SU-DHL-6 (cell line): ENCODE measurements around the gene MYO10.

Experiments
- H2AFZ ChIP-seq: fragments of 200-600 bp; sonication (generic); 2 replicates; pipeline ENCODE4 v1.6.1; 2014; ENCODE audit warnings: low read depth, mild to moderate bottlenecking, moderate library complexity, mixed read lengths, antibody characterized with exemption, low read length; ENCODE audit not compliant: severe bottlenecking
- H3F3A ChIP-seq: fragments of 200-600 bp; shearing (Covaris generic); 2 replicates; pipeline ENCODE4 v1.6.0; 2016; ENCODE audit warnings: antibody characterized with exemption, mild to moderate bottlenecking; ENCODE audit not compliant: insufficient read depth
- H3K27ac ChIP-seq: fragments of 200-600 bp; sonication (generic); 2 replicates; pipeline ENCODE4 v1.5.1; 2016; ENCODE audit warnings: low read depth, mild to moderate bottlenecking, low read length, moderate library complexity, mixed read lengths
- H3K27me3 ChIP-seq: fragments of 200-600 bp; sonication (generic), shearing (Covaris generic); 2 replicates; pipeline ENCODE4 v1.6.0; 2014; ENCODE audit warnings: mild to moderate bottlenecking, low read length
- H3K36me3 ChIP-seq: fragments of 200-600 bp; sonication (generic); 2 replicates; pipeline ENCODE4 v1.6.1; 2014; ENCODE audit warnings: mild to moderate bottlenecking, low read length, mixed read lengths
- H3K4me2 ChIP-seq: fragments of 300-600, 200-600 bp; shearing (Covaris generic), sonication (generic); 2 replicates; pipeline ENCODE4 v1.6.0; 2014; ENCODE audit warnings: low read length, low read depth, mild to moderate bottlenecking; ENCODE audit not compliant: poor library complexity, severe bottlenecking
- H3K4me3 ChIP-seq: fragments of 200-600 bp; sonication (generic); 2 replicates; pipeline ENCODE4 v1.5.1; 2014; ENCODE audit warnings: antibody characterized with exemption, low read length, mild to moderate bottlenecking, mixed read lengths; ENCODE audit not compliant: insufficient read depth, poor library complexity, severe bottlenecking
- H3K79me2 ChIP-seq: fragments of 200-600 bp; sonication (generic); 2 replicates; pipeline ENCODE4 v1.6.1; 2014; ENCODE audit warnings: mild to moderate bottlenecking, low read length, moderate library complexity; ENCODE audit not compliant: insufficient read depth
- H3K9ac ChIP-seq: fragments of 200-600 bp; sonication (generic); 2 replicates; pipeline ENCODE4 v1.7.0; 2014; ENCODE audit warnings: mild to moderate bottlenecking, low read length
- H3K9me2 ChIP-seq: fragments of 200-600 bp; sonication (generic); replicated peaks from 2 replicates; pipeline ENCODE4 v1.6.1; 2014; ENCODE audit warnings: low read length; ENCODE audit not compliant: insufficient read depth
- H3K9me3 ChIP-seq: fragments of 200-600 bp; sonication (generic); 2 replicates; pipeline ENCODE4 v1.6.1; 2014; ENCODE audit warnings: low read length, mixed read lengths; ENCODE audit not compliant: insufficient read depth
- H4K20me1 ChIP-seq: fragments of 200-600 bp; sonication (generic); 2 replicates; pipeline ENCODE4 v1.6.1; 2014; ENCODE audit warnings: low read depth, mild to moderate bottlenecking, antibody characterized with exemption, low read length, moderate library complexity, mixed read lengths
- CTCF ChIP-seq: fragments of 200-600 bp; sonication (generic); IDR thresholded peaks from one replicate; pipeline ENCODE4 v1.5.1; 2017; ENCODE audit warnings: antibody characterized with exemption, mild to moderate bottlenecking, low read length, moderate library complexity; ENCODE audit not compliant: insufficient read depth, poor library complexity, severe bottlenecking
- EZH2phosphoT487 ChIP-seq: fragments of 200-600 bp; sonication (generic), shearing (Covaris generic); conservative IDR thresholded peaks from 2 replicates; pipeline ENCODE4 v1.6.1; 2018; ENCODE audit warnings: mild to moderate bottlenecking, antibody characterized with exemption, low read length, moderate library complexity, mixed read lengths

Gene MYO10

DNA sequence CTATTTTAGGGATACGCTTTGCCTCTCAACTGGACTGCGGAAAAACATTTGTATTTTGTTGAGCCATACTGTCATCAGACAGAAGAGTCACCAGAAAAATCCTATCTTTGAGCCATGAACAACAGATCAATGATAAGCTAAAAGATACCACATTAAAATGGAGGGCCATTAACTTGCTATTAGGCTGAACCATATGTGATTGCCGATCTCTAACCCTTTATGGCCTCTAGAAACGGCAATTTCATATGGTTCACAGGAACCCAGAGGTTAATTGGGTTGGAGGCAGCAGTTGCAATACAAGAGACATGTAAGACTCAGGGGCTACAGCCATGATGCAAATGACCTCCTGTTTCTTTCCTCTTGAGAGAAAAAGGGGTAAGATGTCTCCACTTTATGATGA, 69.8 kb downstream of the MYO10 start:
- H3K4me2 ChIP-seq = no peak overlapping the region
- no peaks in the 10 kb centered on the region for H3K79me2 ChIP-seq
- H3K9me3 ChIP-seq = no peaks in the 10 kb centered on the region
- H3K27ac ChIP-seq = no peak overlapping the region
- TF ChIP-seq CTCF = no peak
- TF ChIP-seq EZH2phosphoT487 = no peak
- no peaks in the 10 kb centered on the region for H3K27me3 ChIP-seq
- no peak overlapping the region for H3K4me3 ChIP-seq
- H3K9me2 ChIP-seq = no peaks in the 10 kb centered on the region
- H3K9ac ChIP-seq = no peak overlapping the region
- no peak overlapping the region for H2AFZ ChIP-seq
- no peaks in the 10 kb centered on the region for H4K20me1 ChIP-seq
- no peaks in the 10 kb centered on the region for H3F3A ChIP-seq
- H3K36me3 ChIP-seq = no peaks in the 10 kb centered on the region

DNA sequence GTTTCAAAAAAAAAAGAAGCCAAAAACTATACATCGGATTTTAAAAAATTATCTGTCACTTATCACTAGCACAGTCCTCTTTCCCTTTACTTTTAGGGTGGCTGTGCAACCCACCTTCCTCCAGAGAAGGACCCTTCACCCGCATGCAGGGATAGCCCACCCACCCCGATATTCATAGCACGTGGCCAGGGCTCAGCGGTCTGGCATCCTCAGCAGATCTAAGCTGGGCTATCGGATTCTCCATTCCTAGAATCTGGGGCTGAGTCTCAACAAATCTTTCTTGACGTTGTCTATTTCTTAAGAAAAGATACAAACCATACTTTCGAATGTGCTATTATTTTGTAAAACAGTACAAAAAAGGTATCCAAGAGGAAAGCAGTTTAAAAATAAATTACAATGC, 70.9 kb downstream of the MYO10 start:
- H3K9me3 ChIP-seq = no peaks in the 10 kb centered on the region
- H3F3A ChIP-seq = no peaks in the 10 kb centered on the region
- no peaks in the 10 kb centered on the region for H3K27me3 ChIP-seq
- TF ChIP-seq EZH2phosphoT487 = no peak
- H4K20me1 ChIP-seq = no peaks in the 10 kb centered on the region
- no peak overlapping the region for H3K27ac ChIP-seq
- no peaks in the 10 kb centered on the region for H3K9me2 ChIP-seq
- H3K4me2 ChIP-seq = no peak overlapping the region
- H3K79me2 ChIP-seq = no peaks in the 10 kb centered on the region
- H2AFZ ChIP-seq = no peak overlapping the region
- no peak overlapping the region for H3K9ac ChIP-seq
- no peak overlapping the region for H3K4me3 ChIP-seq
- H3K36me3 ChIP-seq = no peaks in the 10 kb centered on the region

GRCh38 chr5:16864631-16865131, 71.4 kb downstream of the MYO10 start:
- no peak overlapping the region for H3K9ac ChIP-seq
- no peaks in the 10 kb centered on the region for H3F3A ChIP-seq
- no peaks in the 10 kb centered on the region for H3K9me2 ChIP-seq
- no peaks in the 10 kb centered on the region for H3K27me3 ChIP-seq
- H3K79me2 ChIP-seq = no peaks in the 10 kb centered on the region
- no peak overlapping the region for H3K27ac ChIP-seq
- no peak overlapping the region for H2AFZ ChIP-seq
- no peak overlapping the region for H3K4me2 ChIP-seq
- no peaks in the 10 kb centered on the region for H4K20me1 ChIP-seq
- TF ChIP-seq CTCF (no peak), EZH2phosphoT487 (no peak)
- no peaks in the 10 kb centered on the region for H3K9me3 ChIP-seq
- H3K4me3 ChIP-seq = no peak overlapping the region
- H3K36me3 ChIP-seq = no peaks in the 10 kb centered on the region

- no peaks in the 10 kb centered on the region for H3K79me2 ChIP-seq
- no peaks in the 10 kb centered on the region for H3F3A ChIP-seq
- no peak overlapping the region for H2AFZ ChIP-seq
- H4K20me1 ChIP-seq = no peaks in the 10 kb centered on the region
- TF ChIP-seq EZH2phosphoT487 = no peak
- no peak overlapping the region for H3K9ac ChIP-seq
- H3K27ac ChIP-seq = no peak overlapping the region
- no peaks in the 10 kb centered on the region for H3K9me2 ChIP-seq
- H3K36me3 ChIP-seq = no peaks in the 10 kb centered on the region
- no peaks in the 10 kb centered on the region for H3K9me3 ChIP-seq
- no peaks in the 10 kb centered on the region for H3K27me3 ChIP-seq
- H3K4me2 ChIP-seq = no peak overlapping the region
- H3K4me3 ChIP-seq = no peak overlapping the region
These were observed 72.6 kb downstream of the MYO10 start for GRCh38 chr5:16863469-16863946.
